SU-DHL-6 (cell line): ENCODE data around the gene WDR74.

ENCODE experiments used
- EZH2phosphoT487 ChIP-seq: fragments of 200-600 bp; sonication (generic), shearing (Covaris generic); conservative IDR thresholded peaks from 2 replicates; pipeline ENCODE4 v1.6.1; 2018; ENCODE audit warnings: mild to moderate bottlenecking, antibody characterized with exemption, low read length, moderate library complexity, mixed read lengths
- TF ChIP-seq, protein P1 (sequence below): fragments of 200-600 bp; sonication (generic); IDR thresholded peaks from one replicate; pipeline ENCODE4 v1.5.1; 2017; ENCODE audit warnings: antibody characterized with exemption, mild to moderate bottlenecking, low read length, moderate library complexity; ENCODE audit not compliant: insufficient read depth, poor library complexity, severe bottlenecking

DNA sequence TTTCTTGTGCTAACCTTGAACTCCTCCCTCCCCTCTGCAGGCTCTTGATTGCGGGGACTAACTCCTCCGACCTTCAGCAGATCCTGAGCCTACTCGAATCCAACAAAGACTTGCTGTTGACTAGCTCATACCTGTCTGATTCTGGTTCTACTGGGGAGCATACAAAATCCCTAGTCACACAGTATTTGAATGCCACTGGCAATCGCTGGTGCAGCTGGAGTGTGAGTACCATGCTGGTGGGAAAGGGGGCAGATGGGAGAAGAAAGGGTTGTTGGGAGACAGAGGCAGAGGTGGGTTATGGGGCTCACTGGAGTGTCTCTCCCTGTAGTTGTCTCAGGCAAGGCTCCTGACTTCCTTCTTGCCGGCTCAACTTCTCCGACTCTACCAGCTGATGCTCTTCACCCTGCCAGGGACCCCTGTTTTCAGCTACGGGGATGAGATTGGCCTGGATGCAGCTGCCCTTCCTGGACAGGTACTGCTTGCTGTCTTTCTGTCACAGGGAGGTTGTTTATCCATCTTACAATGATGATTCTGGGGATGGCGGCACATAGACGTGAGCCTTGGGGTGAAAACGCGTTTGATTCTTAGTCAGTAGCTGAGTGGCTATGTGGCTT lies 45.9 kb upstream of the WDR74 start:
- TF ChIP-seq, protein P1, sequence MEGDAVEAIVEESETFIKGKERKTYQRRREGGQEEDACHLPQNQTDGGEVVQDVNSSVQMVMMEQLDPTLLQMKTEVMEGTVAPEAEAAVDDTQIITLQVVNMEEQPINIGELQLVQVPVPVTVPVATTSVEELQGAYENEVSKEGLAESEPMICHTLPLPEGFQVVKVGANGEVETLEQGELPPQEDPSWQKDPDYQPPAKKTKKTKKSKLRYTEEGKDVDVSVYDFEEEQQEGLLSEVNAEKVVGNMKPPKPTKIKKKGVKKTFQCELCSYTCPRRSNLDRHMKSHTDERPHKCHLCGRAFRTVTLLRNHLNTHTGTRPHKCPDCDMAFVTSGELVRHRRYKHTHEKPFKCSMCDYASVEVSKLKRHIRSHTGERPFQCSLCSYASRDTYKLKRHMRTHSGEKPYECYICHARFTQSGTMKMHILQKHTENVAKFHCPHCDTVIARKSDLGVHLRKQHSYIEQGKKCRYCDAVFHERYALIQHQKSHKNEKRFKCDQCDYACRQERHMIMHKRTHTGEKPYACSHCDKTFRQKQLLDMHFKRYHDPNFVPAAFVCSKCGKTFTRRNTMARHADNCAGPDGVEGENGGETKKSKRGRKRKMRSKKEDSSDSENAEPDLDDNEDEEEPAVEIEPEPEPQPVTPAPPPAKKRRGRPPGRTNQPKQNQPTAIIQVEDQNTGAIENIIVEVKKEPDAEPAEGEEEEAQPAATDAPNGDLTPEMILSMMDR: no peak
- no peak for TF ChIP-seq EZH2phosphoT487
